ENCODE results near the gene MARCHF6. TPM values are rescaled to one million over a fixed set of nuclear protein-coding genes. Genes with fewer than 3 reads are reported as not detected.
"Not testable (repeated sequence)": the region's sequence is repeated elsewhere in the genome, so short reads cannot be mapped to it uniquely, and the experiment has no call there.

Gene MARCHF6
- total and polyA plus RNA-seq, 9 of the 15 experiments (the other 6 are each of a cell fraction or from before 2014, with no cell fraction given) = 74.1 to 456 (median 116) TPM

GRCh38 chr5:10375146-10375545 lies 21.7 kb downstream of the MARCHF6 start:
- H4K20me1 ChIP-seq (replicated peaks; ENCODE audit: control insufficient read depth, insufficient read depth, low read length); FAIRE-seq; H3K4me2 ChIP-seq (ENCODE audit: insufficient read depth, low read length); H3K9me1 ChIP-seq (ENCODE audit: control insufficient read depth, insufficient read depth, low read length); CTCF ChIA-PET (ENCODE audit: low intra/inter-chr PET ratio); intact Hi-C loops (cut with micrococcal nuclease); in situ Hi-C loops (cut with MboI); H3K9ac ChIP-seq (ENCODE audit: insufficient read depth in 1 of 2, low read depth in 2 of 2, low read length in 2 of 2); ATAC-seq; H3K4me3 ChIP-seq; H3K4me1 ChIP-seq (replicated peaks in 1 of 2; ENCODE audit: control insufficient read depth in 2 of 2, insufficient read depth in 2 of 2, low read length in 2 of 2); H3K27me3 ChIP-seq (ENCODE audit: control insufficient read depth in 2 of 2, insufficient read depth in 2 of 2, low read length in 2 of 2); H2AFZ ChIP-seq (ENCODE audit: low read depth, low read length); BruUV-seq (replicated peaks); H3K27ac ChIP-seq (ENCODE audit: extremely low read depth, low read depth, low read length); DNase-seq (ENCODE audit: extremely low read depth in 1 of 4, low spot score in 3 of 4): not testable (repeated sequence)
- POLR2A ChIA-PET = interaction anchor here (0.9 to 1.4 kb wide), 3 partner anchors 10 to 22 kb away, joined by 3 read pairs; no protein-coding TSS in a partner anchor
- TF ChIP-seq CHAMP1 (IDR thresholded peaks at IDR 0.05) = 0 out of 2 replicates have a peak, but pooled peaks have one; percentile 31
- 0 out of 2 replicates have a peak, but pooled peaks have one; percentile 18 for TF ChIP-seq POLR2G (IDR thresholded peaks at IDR 0.05; ENCODE audit: low read depth, low read length)
- TF ChIP-seq NR3C1 (CRISPR knock-in tag; IDR thresholded peaks at IDR 0.05) = 0 out of 2 replicates have a peak, but pooled peaks have one; percentile 25
- Histone ChIP-seq H3K9me3 (replicated peaks; ENCODE audit: control insufficient read depth, insufficient read depth, low read depth, low read length) (0 out of 2 replicates have a peak, but pooled peaks cover 13% of the 10 kb centered on the region), H3K79me2 (ENCODE audit: control insufficient read depth, insufficient read depth, low read length) (peaks cover 93% of the 10 kb centered on the region), H3K36me3 (ENCODE audit: control insufficient read depth, insufficient read depth, low read length) (peaks cover 60% of the 10 kb centered on the region)
- WGBS (ENCODE audit: insufficient coverage, low coverage, missing lambda C conversion rate) = 93% methylated on average over 21 of the region's 29 CpGs
